Muscle layer of duodenum (tissue), 2 donors: ENCODE results near the gene NKTR.
"Not testable (repeated sequence)": the region's sequence is repeated elsewhere in the genome, so short reads cannot be mapped to it uniquely, and the experiment has no call there.

ENCODE experiments used
- H3K27ac ChIP-seq: one replicate; pipeline ENCODE4 v1.7.0; 2013; ENCODE audit warnings: mild to moderate bottlenecking, low read length
- H3K27me3 ChIP-seq: one replicate; pipeline ENCODE4 v1.7.0; 2013; ENCODE audit warnings: low read depth, mild to moderate bottlenecking, control low read depth, low read length
- H3K36me3 ChIP-seq, 2 donors: one replicate each; pipeline ENCODE4 v1.7.0; 2013; ENCODE audit warnings: low read length in 2 of 2, control low read depth in 1 of 2, mild to moderate bottlenecking in 1 of 2; ENCODE audit not compliant: insufficient read depth in 2 of 2, control insufficient read depth in 1 of 2
- H3K4me1 ChIP-seq, 2 donors: one replicate each; pipeline ENCODE4 v1.7.0; 2013; ENCODE audit warnings: low read length in 2 of 2, mild to moderate bottlenecking in 2 of 2, control low read depth in 1 of 2, moderate library complexity in 1 of 2; ENCODE audit not compliant: insufficient read depth in 2 of 2, control insufficient read depth in 1 of 2
- H3K4me3 ChIP-seq, 2 donors: one replicate each; pipeline ENCODE4 v1.7.0; 2013; ENCODE audit warnings: low read length in 2 of 2, low read depth in 1 of 2, mild to moderate bottlenecking in 1 of 2
- H3K9me3 ChIP-seq, 2 donors: one replicate each; pipeline ENCODE4 v1.7.0; 2013; ENCODE audit warnings: low read length in 2 of 2, control low read depth in 1 of 2, mild to moderate bottlenecking in 1 of 2; ENCODE audit not compliant: control insufficient read depth in 1 of 2
- donor health status: healthy.

Gene NKTR

GRCh38 chr3:42597098-42597497, 3.4 kb upstream of the NKTR start:
- not testable (repeated sequence) for H3K36me3 ChIP-seq, H3K9me3 ChIP-seq, H3K27me3 ChIP-seq, H3K27ac ChIP-seq, H3K4me3 ChIP-seq
- peaks cover 6 to 12% of the 10 kb centered on the region in 2 donors for H3K4me1 ChIP-seq

GRCh38 chr3:42600958-42601675, 631 bp downstream of the NKTR start:
- no peaks in the 10 kb centered on the region for H3K36me3 ChIP-seq
- H3K27me3 ChIP-seq: no peaks in the 10 kb centered on the region
- peaks cover 8 to 31% of the 10 kb centered on the region in 2 donors for H3K4me1 ChIP-seq
- peak overlapping the region; percentile 81 to 92 for H3K4me3 ChIP-seq
- H3K9me3 ChIP-seq: no peaks in the 10 kb centered on the region
- peak overlapping the region; percentile 87 for H3K27ac ChIP-seq

- Histone ChIP-seq H3K36me3 (peaks cover 0 to 4% of the 10 kb centered on the region in 2 donors), H3K9me3 (no peaks in the 10 kb centered on the region), H3K27me3 (no peaks in the 10 kb centered on the region), H3K4me1 (peaks cover 8 to 32% of the 10 kb centered on the region in 2 donors), H3K27ac (peak overlapping the region; percentile 87), H3K4me3 (peak overlapping the region; percentile 81 to 92)
These were observed 1.6 kb downstream of the NKTR start for GRCh38 chr3:42601896-42602581.

- H3K27ac ChIP-seq: no peak overlapping the region
- peaks cover 8 to 32% of the 10 kb centered on the region in 2 donors for H3K4me1 ChIP-seq
- H3K36me3 ChIP-seq: peaks cover 0 to 4% of the 10 kb centered on the region in 2 donors
- H3K4me3 ChIP-seq: no peak overlapping the region
- H3K27me3 ChIP-seq: no peaks in the 10 kb centered on the region
- no peaks in the 10 kb centered on the region for H3K9me3 ChIP-seq
These were observed 2.5 kb downstream of the NKTR start for GRCh38 chr3:42602961-42603360.

GRCh38 chr3:42605546-42606173, 5.2 kb downstream of the NKTR start:
- peak overlapping the region; percentile 31 for H3K27ac ChIP-seq
- H3K9me3 ChIP-seq: no peaks in the 10 kb centered on the region
- H3K27me3 ChIP-seq: no peaks in the 10 kb centered on the region
- peaks cover 0 to 4% of the 10 kb centered on the region in 2 donors for H3K36me3 ChIP-seq
- no peak overlapping the region for H3K4me3 ChIP-seq
- H3K4me1 ChIP-seq: peaks cover 12 to 37% of the 10 kb centered on the region in 2 donors

GRCh38 chr3:42608581-42608980, 8.1 kb downstream of the NKTR start:
- peaks cover 4% of the 10 kb centered on the region in 2 donors for H3K36me3 ChIP-seq
- H3K27ac ChIP-seq: no peak overlapping the region
- H3K27me3 ChIP-seq: no peaks in the 10 kb centered on the region
- H3K4me1 ChIP-seq: peaks cover 4 to 30% of the 10 kb centered on the region in 2 donors
- H3K9me3 ChIP-seq: no peaks in the 10 kb centered on the region
- no peak overlapping the region for H3K4me3 ChIP-seq

GRCh38 chr3:42610976-42611375, 10.5 kb downstream of the NKTR start:
- no peak overlapping the region for H3K4me3 ChIP-seq
- H3K4me1 ChIP-seq: peaks cover 4 to 35% of the 10 kb centered on the region in 2 donors
- H3K27ac ChIP-seq: no peak overlapping the region
- peaks cover 4% of the 10 kb centered on the region in 2 donors for H3K36me3 ChIP-seq
- no peaks in the 10 kb centered on the region for H3K27me3 ChIP-seq
- no peaks in the 10 kb centered on the region for H3K9me3 ChIP-seq

- peak overlapping the region; percentile 32 for H3K27ac ChIP-seq
- no peaks in the 10 kb centered on the region for H3K9me3 ChIP-seq
- H3K4me1 ChIP-seq: peaks cover 4 to 34% of the 10 kb centered on the region in 2 donors
- no peak overlapping the region for H3K4me3 ChIP-seq
- H3K36me3 ChIP-seq: peaks cover 0 to 4% of the 10 kb centered on the region in 2 donors
- H3K27me3 ChIP-seq: no peaks in the 10 kb centered on the region
These were observed 11.7 kb downstream of the NKTR start for GRCh38 chr3:42612217-42612616.

- H3K4me3 ChIP-seq: no peak overlapping the region
These were observed 12.4 kb downstream of the NKTR start for GRCh38 chr3:42612928-42613327.

GRCh38 chr3:42613462-42613861, 13.0 kb downstream of the NKTR start:
- Histone ChIP-seq H3K4me3 (no peak overlapping the region), H3K27ac (peak overlapping the region; percentile 6), H3K27me3 (no peaks in the 10 kb centered on the region), H3K4me1 (peaks cover 1 to 30% of the 10 kb centered on the region in 2 donors), H3K9me3 (no peaks in the 10 kb centered on the region), H3K36me3 (peaks cover 0 to 4% of the 10 kb centered on the region in 2 donors)

More at GRCh38 chr3:42612928-42613327, 12.4 kb downstream of the NKTR start:
- Histone ChIP-seq H3K9me3 (no peaks in the 10 kb centered on the region), H3K27ac (peak overlapping the region; percentile 6), H3K4me1 (peaks cover 4 to 34% of the 10 kb centered on the region in 2 donors), H3K36me3 (peaks cover 0 to 4% of the 10 kb centered on the region in 2 donors), H3K27me3 (no peaks in the 10 kb centered on the region)

- no peak overlapping the region for H3K4me3 ChIP-seq
- peaks cover 55 to 56% of the 10 kb centered on the region in 2 donors for H3K36me3 ChIP-seq
These were observed 31.1 kb downstream of the NKTR start for GRCh38 chr3:42631620-42632019.

More at GRCh38 chr3:42631620-42632019, 31.1 kb downstream of the NKTR start:
- no peaks in the 10 kb centered on the region for H3K4me1 ChIP-seq
- no peaks in the 10 kb centered on the region for H3K9me3 ChIP-seq
- H3K27ac ChIP-seq: no peak overlapping the region
- H3K27me3 ChIP-seq: no peaks in the 10 kb centered on the region
